ENCODE data around the gene PITX2. TPM values are rescaled to one million over a fixed set of nuclear protein-coding genes. Genes with fewer than 3 reads are reported as not detected.

Gene PITX2
- total RNA-seq (2014; rRNA removed; shearing (Covaris generic)) = 1.3 and 2.7 TPM in 2 replicates

DNA sequence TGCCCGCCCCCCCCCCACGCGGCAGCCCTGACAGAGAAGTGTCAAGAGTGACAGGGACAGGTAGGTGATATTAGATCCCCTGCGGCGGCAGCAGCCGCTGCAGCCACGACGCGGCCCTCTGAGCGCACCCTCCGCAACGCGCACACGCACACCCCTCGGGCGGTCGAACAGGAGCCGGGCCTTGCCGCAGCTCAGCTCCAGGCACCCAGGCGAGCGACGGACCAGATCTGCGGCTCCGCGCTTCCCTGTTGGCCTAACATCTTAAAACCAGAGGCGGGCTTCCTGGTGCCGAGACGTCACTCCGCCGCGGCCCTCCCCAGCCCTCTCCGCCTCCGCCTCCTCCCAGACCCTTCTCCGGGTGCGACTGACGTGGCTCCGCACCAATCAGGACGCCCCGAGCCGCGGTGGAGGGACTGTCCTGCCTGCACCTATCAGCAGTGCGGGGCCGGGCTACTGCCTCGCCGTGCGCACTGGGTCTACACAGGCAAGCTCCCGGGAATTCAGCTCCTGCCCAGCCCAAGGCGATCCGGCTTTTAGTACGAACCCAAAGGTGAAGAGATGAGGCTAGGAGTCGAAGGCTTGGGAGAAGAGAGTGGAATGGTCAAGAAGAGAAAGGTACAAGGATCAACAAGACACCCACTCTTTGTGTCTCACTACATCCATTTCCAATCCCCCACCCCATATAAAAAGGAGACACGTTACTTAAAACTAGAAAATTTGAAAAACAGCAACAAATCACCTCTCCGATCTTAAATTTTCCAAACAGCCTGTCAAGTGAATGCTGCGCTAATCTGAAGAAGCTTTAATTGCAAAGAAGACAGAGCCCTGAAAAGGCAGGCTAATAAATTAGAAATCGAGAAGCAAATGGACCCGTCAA is at the start of gene PITX2:
Gene PITX2 (minus strand): TSS at position 237 of the 877 bp plus-strand sequence. CDS start 617 bp downstream, outside the sequence.
- peak; percentile 90 for DNase-seq (ENCODE audit: low read depth)

- DNase-seq (ENCODE audit: low read depth) = no peak
These were observed 48.8 kb upstream of the PITX2 start for GRCh38 chr4:110671679-110672078.

DNA sequence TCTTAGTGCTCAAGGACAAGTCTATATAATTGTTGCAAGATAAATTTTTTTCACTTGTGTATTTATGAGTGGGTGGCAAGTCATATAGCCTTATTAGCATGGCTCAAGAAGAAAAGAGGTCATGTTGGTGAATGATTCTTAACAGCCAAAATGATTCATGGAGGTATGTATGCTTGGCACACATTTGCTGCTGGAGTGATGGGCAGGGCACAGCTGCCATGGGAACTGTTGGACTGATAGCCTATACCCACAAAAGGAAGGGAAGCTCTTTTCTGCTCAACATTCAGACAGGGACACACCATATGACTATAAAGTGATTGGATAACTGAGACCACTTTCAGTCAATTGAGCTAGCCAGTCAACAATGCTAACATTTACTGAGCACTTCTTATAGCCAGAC is 46.8 kb upstream of the PITX2 start:
- DNase-seq (ENCODE audit: low read depth) = no peak

- DNase-seq (ENCODE audit: low read depth) = no peak
These were observed 45.8 kb upstream of the PITX2 start for GRCh38 chr4:110668463-110669235.

- no peak for DNase-seq (ENCODE audit: low read depth)
These were observed 44.8 kb upstream of the PITX2 start for GRCh38 chr4:110667670-110668069.

DNA sequence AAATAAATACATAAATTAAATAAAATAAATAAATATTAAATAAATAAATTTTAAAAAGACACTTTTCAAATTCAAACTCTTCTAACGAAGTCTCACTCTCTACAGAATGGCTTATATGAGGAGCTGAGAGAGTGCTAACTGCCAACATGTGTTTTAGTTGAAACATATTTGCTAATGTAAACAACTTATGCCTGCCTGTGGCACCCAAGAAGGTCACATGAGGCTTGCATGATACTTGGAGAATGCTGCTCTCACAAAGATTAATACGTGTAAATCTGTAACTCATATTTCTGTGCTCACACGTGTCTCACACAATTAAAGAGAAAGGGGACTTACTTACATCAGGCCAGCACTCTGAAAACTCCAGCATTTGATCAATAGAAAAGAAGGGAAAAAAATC is 43.2 kb upstream of the PITX2 start:
- DNase-seq (ENCODE audit: low read depth) = no peak

- DNase-seq (ENCODE audit: low read depth) = peak; percentile 5
These were observed 41.0 kb upstream of the PITX2 start for GRCh38 chr4:110663738-110664444.

DNA sequence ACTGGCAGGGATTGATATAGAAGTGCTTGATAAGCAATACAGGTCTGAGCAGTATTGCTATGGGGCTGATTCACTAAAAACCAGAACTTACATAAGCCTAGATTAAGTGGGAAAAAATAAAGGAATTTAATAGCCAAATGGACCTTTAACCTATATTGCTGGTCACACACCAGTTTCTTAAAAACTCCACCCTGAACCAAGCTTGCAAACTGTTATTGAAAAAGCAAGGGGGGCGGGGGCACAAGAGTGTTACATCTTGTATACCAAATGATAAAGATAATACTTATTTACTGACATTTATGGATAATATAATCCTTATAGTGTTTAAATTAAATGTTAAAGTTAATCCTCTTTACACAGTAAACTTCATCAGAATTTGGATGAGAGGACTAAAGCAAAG is 40.3 kb upstream of the PITX2 start:
- no peak for DNase-seq (ENCODE audit: low read depth)

DNA sequence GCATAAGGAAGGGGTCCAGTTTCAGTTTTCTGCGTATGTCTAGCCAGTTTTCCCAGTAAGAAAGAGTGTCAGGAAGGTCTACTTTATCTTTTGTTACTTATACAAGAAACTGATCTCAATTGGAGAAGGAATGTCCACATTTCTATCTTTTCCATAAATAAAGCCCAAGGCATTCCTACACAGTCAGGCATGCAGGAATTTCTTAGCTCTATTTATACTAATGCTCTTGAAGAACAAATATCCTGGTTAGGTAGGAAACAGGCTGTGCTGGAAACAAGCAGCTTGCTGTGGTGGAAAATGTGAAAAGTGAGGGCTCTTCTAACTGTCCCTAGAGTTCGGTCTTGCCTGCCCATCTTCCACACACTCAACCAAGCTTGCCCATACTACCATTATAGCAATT is 37.9 kb upstream of the PITX2 start:
- no peak for DNase-seq (ENCODE audit: low read depth)

GRCh38 chr4:110654254-110654635 is 31.4 kb upstream of the PITX2 start:
- DNase-seq (ENCODE audit: low read depth) = no peak

DNA sequence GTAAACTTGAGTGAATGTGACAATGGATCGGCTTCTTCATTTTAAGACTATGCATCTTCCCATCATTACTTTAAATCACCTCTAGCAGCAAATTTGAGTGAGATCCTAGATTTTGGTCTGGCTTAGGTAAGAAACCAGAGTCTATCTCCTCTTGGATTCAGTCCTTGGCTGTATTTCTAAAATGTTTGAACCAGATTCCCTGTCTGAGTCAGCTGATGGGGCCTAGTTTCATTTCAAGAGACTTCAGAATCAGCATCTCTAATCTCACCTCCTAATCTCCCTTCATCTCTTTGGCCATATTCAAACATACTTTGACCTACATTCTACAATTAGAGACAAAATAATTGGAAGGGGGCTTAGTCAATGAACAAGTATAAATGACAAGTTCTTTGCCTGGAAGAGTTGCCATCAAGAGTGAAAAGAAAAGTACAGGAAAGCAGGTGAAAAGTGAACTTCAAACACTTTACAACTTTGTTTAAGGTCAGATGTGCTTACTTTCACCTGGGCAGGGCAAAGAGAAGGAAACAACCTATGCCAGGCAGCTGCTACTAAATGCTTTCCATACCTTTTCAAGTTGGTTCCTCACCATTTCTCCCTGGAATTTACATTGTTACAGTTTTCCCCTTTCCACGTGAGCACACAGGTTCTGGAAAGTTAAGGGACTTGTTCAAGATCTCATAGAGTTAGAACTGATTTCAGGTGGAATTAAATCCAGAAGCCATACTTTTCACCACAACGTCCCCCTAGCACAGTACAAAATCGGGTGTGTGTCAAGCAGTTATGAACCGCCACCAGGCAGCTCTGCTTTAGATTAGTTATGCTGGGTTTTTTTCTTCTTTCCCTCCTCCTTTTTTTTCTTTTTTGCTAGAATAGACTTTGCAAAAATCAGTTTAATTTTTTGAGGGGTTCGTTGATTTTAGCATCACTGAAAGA is 30.7 kb upstream of the PITX2 start:
- DNase-seq (ENCODE audit: low read depth) = no peak

- DNase-seq (ENCODE audit: low read depth) = no peak
These were observed 21.1 kb upstream of the PITX2 start for GRCh38 chr4:110644008-110644407.

GRCh38 chr4:110643096-110643495 is 20.2 kb upstream of the PITX2 start:
- DNase-seq (ENCODE audit: low read depth) = no peak

GRCh38 chr4:110641218-110641617 is 18.3 kb upstream of the PITX2 start:
- no peak for DNase-seq (ENCODE audit: low read depth)

DNA sequence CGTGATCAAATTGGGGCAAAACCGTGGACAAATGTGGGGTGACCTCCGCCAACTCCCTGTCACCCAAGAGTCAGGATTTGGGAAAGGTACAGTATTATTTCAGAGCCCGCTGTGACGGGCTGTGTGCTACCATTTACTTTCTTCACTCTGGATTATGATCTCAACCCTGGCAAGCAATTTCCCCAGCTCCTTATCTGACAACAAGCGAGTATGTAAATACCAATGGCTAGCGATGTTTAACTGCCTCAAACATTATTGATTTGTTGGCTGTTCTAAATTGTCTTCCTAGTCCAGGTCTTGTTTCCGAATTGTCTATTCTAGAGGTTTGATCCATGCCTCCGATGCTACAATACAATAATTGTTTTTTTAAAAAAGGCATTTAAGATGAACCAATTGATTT is 17.7 kb upstream of the PITX2 start:
- no peak for DNase-seq (ENCODE audit: low read depth)

GRCh38 chr4:110639207-110640090 is 16.6 kb upstream of the PITX2 start:
- DNase-seq (ENCODE audit: low read depth) = no peak

DNA sequence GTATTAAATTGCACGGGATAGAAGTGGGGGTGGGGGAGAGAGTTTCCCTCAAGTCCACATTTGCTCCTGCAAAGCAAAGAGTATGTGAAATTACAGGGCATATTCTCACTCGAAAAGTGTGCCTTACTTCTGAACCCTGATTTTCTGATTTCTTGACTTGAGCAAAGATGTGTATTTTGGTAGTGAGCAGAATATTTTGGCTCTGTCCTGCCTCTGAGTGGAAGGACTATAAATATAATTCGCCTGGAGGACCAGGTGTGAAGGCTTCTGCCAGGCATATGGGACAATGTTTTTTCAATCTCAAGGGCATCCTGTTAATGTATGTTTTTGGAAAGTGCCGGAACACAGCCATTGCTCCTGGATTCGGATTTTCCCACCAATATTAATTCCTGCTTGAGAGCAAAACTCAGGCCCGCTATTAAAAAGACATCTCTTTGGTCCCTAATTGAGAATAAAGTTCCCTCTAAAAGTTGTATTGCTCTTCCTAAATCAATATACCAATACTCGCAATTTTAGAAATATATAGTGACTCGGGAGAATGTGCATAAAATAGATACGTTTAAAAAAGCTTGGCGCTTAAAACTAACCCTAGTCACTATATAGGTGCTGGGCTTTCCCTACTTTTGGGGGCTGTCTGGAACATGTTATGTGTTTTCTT is 15.3 kb upstream of the PITX2 start:
- DNase-seq (ENCODE audit: low read depth) = no peak

GRCh38 chr4:110637408-110638088 is 14.7 kb upstream of the PITX2 start:
- no peak for DNase-seq (ENCODE audit: low read depth)
